HL-60 (cell line): ENCODE measurements around the gene PLEKHG1.

Source experiments
- DNase-seq, 2 experiments: peaks; one replicate each; pipeline ENCODE4 v3.0.0-alpha.2; 2010 to 2020; ENCODE audit warnings: low read depth in 1 of 2, low spot score in 1 of 2
- H3K27ac ChIP-seq: fragments of 250-450 bp; sonication (Bioruptor Pico); replicated peaks from 2 replicates; pipeline ENCODE4 v1.5.1; 2020; ENCODE audit warnings: mild to moderate bottlenecking, moderate library complexity
- H3K27me3 ChIP-seq: fragments of 250-450 bp; sonication (Bioruptor Pico); 2 replicates; pipeline ENCODE4 v1.5.1; 2021; ENCODE audit warnings: mild to moderate bottlenecking, moderate library complexity; ENCODE audit not compliant: insufficient read depth, poor library complexity, severe bottlenecking
- H3K4me3 ChIP-seq: replicated peaks from 2 replicates; pipeline ENCODE4 v1.5.1; 2011; ENCODE audit warnings: mild to moderate bottlenecking, control low read depth, low read length; ENCODE audit not compliant: insufficient read depth
- CTCF ChIP-seq: IDR thresholded peaks from one replicate; pipeline ENCODE4 v1.5.1; 2011; ENCODE audit warnings: low read length, control low read depth, inconsistent platforms; ENCODE audit not compliant: insufficient read depth
- GABPA ChIP-seq: IDR thresholded peaks from 2 replicates; pipeline ENCODE4 v1.6.1; 2012; ENCODE audit warnings: low read depth
- POLR2AphosphoS5 ChIP-seq: IDR thresholded peaks from 2 replicates; pipeline ENCODE4 v1.6.1; 2012; ENCODE audit warnings: low read depth
- REST ChIP-seq: IDR thresholded peaks from 2 replicates; pipeline ENCODE4 v1.6.1; 2012; ENCODE audit warnings: low read depth; ENCODE audit not compliant: insufficient replicate concordance
- SPI1 ChIP-seq: IDR thresholded peaks from 2 replicates; pipeline ENCODE4 v1.6.1; 2012; ENCODE audit warnings: low read depth, mild to moderate bottlenecking, borderline replicate concordance

PLEKHG1 gene

GRCh38 chr6:150627585-150628025 is 27.9 kb downstream of the PLEKHG1 start:
- H3K27ac ChIP-seq: no peak overlapping the region
- DNase-seq: no peak
- TF ChIP-seq POLR2AphosphoS5 (no peak), CTCF (no peak), SPI1 (no peak), REST (no peak), GABPA (no peak)
- no peak overlapping the region for H3K4me3 ChIP-seq
- peaks cover 3% of the 10 kb centered on the region for H3K27me3 ChIP-seq

- Histone ChIP-seq H3K27ac (no peak overlapping the region), H3K27me3 (peaks cover 9% of the 10 kb centered on the region), H3K4me3 (no peak overlapping the region)
- no peak for TF ChIP-seq CTCF
- no peak for TF ChIP-seq SPI1
- no peak for TF ChIP-seq POLR2AphosphoS5
- no peak for TF ChIP-seq REST
- TF ChIP-seq GABPA: no peak
- DNase-seq: no peak
Measured at GRCh38 chr6:150628908-150629307, 29.2 kb downstream of the PLEKHG1 start.

DNA sequence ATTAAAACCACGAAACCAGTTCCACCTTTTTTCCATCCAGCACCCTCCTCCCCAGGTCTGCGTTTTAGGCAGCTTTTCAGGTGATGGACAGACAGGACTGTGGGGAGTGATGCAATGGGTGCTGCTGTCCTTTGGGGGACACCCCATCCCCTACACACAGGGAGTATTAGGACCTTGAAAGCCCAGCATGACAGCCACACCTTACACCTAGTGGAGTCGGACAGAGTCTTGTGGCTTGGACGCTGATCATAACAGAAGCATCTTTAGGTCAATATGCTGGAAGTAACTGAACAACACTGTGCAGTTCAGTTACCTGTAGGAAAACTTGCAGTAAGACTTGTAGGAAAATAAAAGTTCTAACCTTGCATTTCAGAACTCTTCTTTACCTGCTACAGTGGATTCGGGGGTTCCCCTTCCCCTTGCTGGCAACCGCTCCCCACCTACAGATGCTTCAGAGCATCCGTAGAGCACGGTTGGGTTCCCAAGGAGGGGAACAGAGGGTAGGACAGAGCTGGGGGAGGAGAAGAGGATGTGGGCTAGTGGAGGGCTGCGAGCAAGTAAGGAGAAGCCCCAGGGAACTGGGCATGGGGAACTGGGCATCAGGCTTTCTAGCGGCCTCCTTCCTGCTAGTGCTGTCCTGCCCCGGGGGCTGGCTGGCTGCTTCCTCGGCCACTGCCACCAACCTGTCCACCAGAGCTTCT is 31.7 kb downstream of the PLEKHG1 start:
- TF ChIP-seq GABPA (no peak), CTCF (no peak), POLR2AphosphoS5 (no peak), REST (no peak), SPI1 (no peak)
- DNase-seq: no peak
- H3K27me3 ChIP-seq: peaks cover 14% of the 10 kb centered on the region

More for the DNA sequence above, 31.7 kb downstream of the PLEKHG1 start:
- Histone ChIP-seq H3K27ac (no peak overlapping the region), H3K4me3 (no peak overlapping the region)
